HepG2 (cell line): ENCODE measurements around the gene SAMD10. TPM values are rescaled to one million over a fixed set of nuclear protein-coding genes. Genes with fewer than 3 reads are reported as not detected.

Experiments used
- ATAC-seq: fragments of 200-7000 bp; cut with Tn5 transposase; 3 replicates; pipeline ENCODE4 v1.9.1; 2020; ENCODE audit warnings: mild to moderate bottlenecking, moderate library complexity
- BruUV-seq: library from RNA; stranded (reverse); fragments of 400-500 nt; replicated peaks from 2 replicates; lab custom pipeline; 2021; lab: Mats Ljungman, UMichigan
- CTCF ChIA-PET: fragments of 300-600 bp; formaldehyde crosslinking; extraction: SDS; loops from one replicate; lab custom pipeline; 2021; ENCODE audit warnings: low total read pairs, inconsistent platforms, low intra/inter-chr PET ratio; lab: Yijun Ruan, JAX
- POLR2A ChIA-PET: fragments of 350-600 bp; sonication (Branson Sonifier 250); formaldehyde crosslinking; loops from one replicate; lab custom pipeline; 2020; ENCODE audit warnings: antibody characterized with exemption, inconsistent platforms; lab: Yijun Ruan, JAX
- DNase-seq: peaks from one replicate; pipeline ENCODE4 v3.0.0-alpha.2; 2015; ENCODE audit warnings: low spot score
- FAIRE-seq: peaks from 3 replicates; lab custom pipeline; 2011; peaks lifted over from hg19 to GRCh38; lab: Jason Lieb, UNC
- H2AFZ ChIP-seq: one replicate; pipeline ENCODE4 v1.6.1; 2011; ENCODE audit warnings: low read length, inconsistent platforms
- H3K27ac ChIP-seq: fragments of 300-600 bp; 3 replicates; pipeline ENCODE4 v1.8.0; 2011; ENCODE audit warnings: mixed run types, mild to moderate bottlenecking, mixed read lengths, low read length, inconsistent platforms; ENCODE audit not compliant: insufficient read depth; ENCODE audit errors: extremely low read length
- H3K27me3 ChIP-seq, 2 experiments: fragments of 200-600 bp in 1 of 2; 2 replicates in 1 of 2; 3 replicates in 1 of 2; pipeline versions ENCODE4 v1.6.0 to v1.8.0; 2011; ENCODE audit warnings: low read length in 2 of 2, mild to moderate bottlenecking in 2 of 2, moderate library complexity in 2 of 2, inconsistent platforms in 1 of 2; ENCODE audit not compliant: insufficient read depth in 2 of 2, control insufficient read depth in 1 of 2
- H3K36me3 ChIP-seq, 2 experiments: fragments of 200-600 bp in 1 of 2; replicated peaks in 1 of 2; 2 replicates in 1 of 2; 3 replicates in 1 of 2; pipeline versions ENCODE4 v1.5.1 to v1.8.0; 2011; ENCODE audit warnings: low read length in 2 of 2, inconsistent platforms in 1 of 2; ENCODE audit not compliant: insufficient read depth in 2 of 2, control insufficient read depth in 1 of 2
- H3K4me1 ChIP-seq: 2 replicates; pipeline ENCODE4 v1.5.1; 2012; ENCODE audit warnings: low read length, inconsistent platforms; ENCODE audit not compliant: insufficient read depth
- H3K4me2 ChIP-seq: 2 replicates; pipeline ENCODE4 v1.6.0; 2011; ENCODE audit warnings: low read depth, low read length, inconsistent platforms
- H3K4me3 ChIP-seq, 3 experiments: fragments of 200-600 bp in 1 of 3; sonication (generic), shearing (Covaris generic) in 1 of 3; replicated peaks in 1 of 3; 2 replicates each; pipeline ENCODE4 v1.5.1; 2011 to 2016; ENCODE audit warnings: low read length in 3 of 3, inconsistent platforms in 2 of 3, low read depth in 2 of 3, mild to moderate bottlenecking in 2 of 3, control low read depth in 1 of 3, mixed read lengths in 1 of 3; ENCODE audit not compliant: insufficient read depth in 1 of 3
- H3K79me2 ChIP-seq: one replicate; pipeline ENCODE4 v1.6.1; 2011; ENCODE audit warnings: low read length, inconsistent platforms; ENCODE audit not compliant: insufficient read depth
- H3K9ac ChIP-seq: 2 replicates; pipeline ENCODE4 v1.6.0; 2011; ENCODE audit warnings: mild to moderate bottlenecking, low read depth, low read length, inconsistent platforms; ENCODE audit not compliant: insufficient read depth
- H3K9me3 ChIP-seq: 2 replicates; pipeline ENCODE4 v1.5.1; 2012; ENCODE audit warnings: mild to moderate bottlenecking, low read length
- H4K20me1 ChIP-seq: 2 replicates; pipeline ENCODE4 v1.6.0; 2011; ENCODE audit warnings: inconsistent platforms, mild to moderate bottlenecking, low read length, moderate library complexity; ENCODE audit not compliant: insufficient read depth
- AGO2 ChIP-seq: fragments of 200-400 bp; formaldehyde crosslinking; optimal IDR thresholded peaks from 2 replicates; pipeline ENCODE3; 2017; ENCODE audit warnings: mild to moderate bottlenecking, low read depth, low read length, moderate library complexity
- ETV5 ChIP-seq: IDR thresholded peaks from 2 replicates; pipeline ENCODE4 v1.6.1; 2018; ENCODE audit warnings: missing biosample characterization, missing genetic modification reagents, inconsistent platforms, borderline replicate concordance
- JDP2 ChIP-seq: sonication (generic); formaldehyde crosslinking; IDR thresholded peaks from 2 replicates; pipeline ENCODE4 v1.8.1; 2022; ENCODE audit warnings: missing genetic modification reagents, borderline replicate concordance
- KLF13 ChIP-seq: sonication (generic); formaldehyde crosslinking; IDR thresholded peaks from 2 replicates; pipeline ENCODE4 v1.4.0; 2020; ENCODE audit warnings: mild to moderate bottlenecking, missing genetic modification reagents
- MYC ChIP-seq: sonication (generic); formaldehyde crosslinking; IDR thresholded peaks from 2 replicates; pipeline ENCODE4 v1.9.0; 2021; ENCODE audit warnings: missing genetic modification reagents, borderline replicate concordance
- POLR2A ChIP-seq, 2 experiments: IDR thresholded peaks; 2 replicates each; pipeline ENCODE4 v1.6.1; 2011; ENCODE audit warnings: low read depth in 2 of 2, low read length in 2 of 2, mild to moderate bottlenecking in 1 of 2, moderate library complexity in 1 of 2; ENCODE audit not compliant: insufficient read depth in 1 of 2
- POLR2G ChIP-seq: fragments of 200-400 bp; formaldehyde crosslinking; IDR thresholded peaks from 2 replicates; pipeline ENCODE4 v1.6.1; 2018; ENCODE audit warnings: mild to moderate bottlenecking, low read depth, low read length, moderate library complexity
- RBM22 ChIP-seq: fragments of 200-400 bp; formaldehyde crosslinking; optimal IDR thresholded peaks from 2 replicates; pipeline ENCODE3; 2017; ENCODE audit warnings: mild to moderate bottlenecking, low read length, moderate library complexity
- RFXANK ChIP-seq: IDR thresholded peaks from 2 replicates; pipeline ENCODE4 v1.6.1; 2016
- SP140L ChIP-seq: sonication (generic); formaldehyde crosslinking; IDR thresholded peaks from 2 replicates; pipeline ENCODE4 v1.4.0; 2020; ENCODE audit warnings: missing genetic modification reagents, borderline replicate concordance
- TCF12 ChIP-seq, 2 experiments: fragments of 450-650 bp in 1 of 2; sonication (generic) in 1 of 2; formaldehyde crosslinking in 1 of 2; IDR thresholded peaks; 2 replicates each; pipeline versions ENCODE4 v1.6.1 to v1.8.0; 2017 to 2022; ENCODE audit warnings: antibody characterized with exemption in 1 of 2, mild to moderate bottlenecking in 1 of 2, missing genetic modification reagents in 1 of 2, moderate library complexity in 1 of 2
- ZMAT3 ChIP-seq: sonication (generic); formaldehyde crosslinking; conservative IDR thresholded peaks from 2 replicates; pipeline ENCODE4 v1.7.0; 2021; ENCODE audit warnings: missing genetic modification reagents
- WGBS: methylation state at CpG from one replicate; pipeline ENCODE4 v1.1.6; 2017; ENCODE audit warnings: low lambda C conversion rate; 5-methylcytosine and 5-hydroxymethylcytosine counted together
- in situ Hi-C: cut with HindIII; loops from 2 replicates; pipeline ENCODE4 v1.10.0; 2017; ENCODE audit warnings: low pct_unique_long_range_greater_than_20kb; ENCODE audit not compliant: extremely low pct_ligation_motif_present
- intact Hi-C: fragments of 100-400 bp; cut with micrococcal nuclease; formaldehyde crosslinking; loops from one replicate; pipeline ENCODE4 v1.10.0; 2022; ENCODE audit not compliant: unreplicated experiment
- polyA plus RNA-seq, 8 experiments: library from polyadenylated mRNA; depleted of rRNA in 3 of 8; stranded (reverse) in 7 of 8; unstranded in 1 of 8; fragments of >200 nt; fragmentation: Illumina TruSeq in 4 of 8; extraction: Trizol in 4 of 8; gene quantifications; 2 replicates each; pipeline versions ENCODE4 v1.2.1 to v1.2.3, GENCODE V29; 2011 to 2016; ENCODE audit warnings: low read depth in 4 of 8, missing spikeins in 1 of 8, mixed read lengths in 1 of 8; ENCODE audit not compliant: insufficient read depth in 1 of 8
- total RNA-seq, 5 experiments: library from RNA; depleted of rRNA; stranded (reverse); fragments of >200 nt; fragmentation: Illumina TruSeq; extraction: Trizol; gene quantifications; 2 replicates each; pipeline ENCODE4 v1.2.3, GENCODE V29; 2016; ENCODE audit warnings: low read depth in 1 of 5
- TF ChIP-seq, protein P1 (sequence below), 2 experiments: sonication (generic) in 1 of 2; formaldehyde crosslinking in 1 of 2; IDR thresholded peaks; 2 replicates each; pipeline versions ENCODE4 v1.4.0 to v1.6.1; 2016 to 2020; ENCODE audit warnings: borderline replicate concordance in 1 of 2, low read depth in 1 of 2, mild to moderate bottlenecking in 1 of 2, missing genetic modification reagents in 1 of 2
- TF ChIP-seq, protein P2 (sequence below): sonication (generic); formaldehyde crosslinking; IDR thresholded peaks from 2 replicates; pipeline ENCODE4 v1.9.0; 2022; ENCODE audit warnings: missing genetic modification reagents, mild to moderate bottlenecking, borderline replicate concordance
- TF ChIP-seq, protein P3 (sequence below): sonication (generic); formaldehyde crosslinking; IDR thresholded peaks from 2 replicates; pipeline ENCODE4 v1.4.0; 2020; ENCODE audit warnings: mild to moderate bottlenecking, missing genetic modification reagents
- TF ChIP-seq, protein P4 (sequence below): sonication (generic); formaldehyde crosslinking; IDR thresholded peaks from 2 replicates; pipeline ENCODE4 v1.8.0; 2022; ENCODE audit warnings: mild to moderate bottlenecking, missing genetic modification reagents, moderate library complexity

The SAMD10 gene
- total and polyA plus RNA-seq, 2 of the 13 experiments (the other 11 are each of a cell fraction or from before 2014, with no cell fraction given): 6.1 to 11.0 TPM

DNA sequence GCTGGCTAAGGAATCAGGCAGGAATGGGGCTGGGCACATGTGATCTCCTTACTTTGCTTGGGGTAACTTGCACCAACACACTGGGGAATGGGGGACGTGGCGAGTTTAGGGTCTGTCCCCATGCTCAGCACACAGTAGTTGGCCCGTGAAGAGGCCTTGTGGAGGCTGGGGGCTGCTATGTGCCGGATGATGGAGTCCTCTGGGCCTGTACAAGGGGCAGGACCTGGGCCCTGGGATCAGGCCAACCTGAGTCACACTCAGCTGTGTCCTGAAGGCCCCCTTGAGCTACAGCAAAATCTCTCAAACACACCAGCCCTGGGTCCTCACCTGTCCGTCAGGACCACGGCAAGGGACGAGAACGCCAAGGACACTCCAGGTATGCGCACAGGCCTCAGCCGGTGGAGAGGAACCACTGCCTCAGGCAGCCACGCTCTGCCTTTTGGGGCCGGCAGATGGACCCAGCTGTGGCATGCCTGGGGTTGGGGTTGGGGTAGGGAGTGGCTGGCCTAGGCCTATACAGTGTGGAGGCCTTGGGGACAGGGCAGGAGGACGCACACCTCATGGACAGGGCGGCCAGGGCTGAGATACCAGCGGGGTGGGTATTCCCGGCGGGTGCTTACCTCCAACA, 34.3 kb downstream of the SAMD10 start:
- H3K36me3 ChIP-seq: peaks cover 50 to 69% of the 10 kb centered on the region in 2 experiments
- intact Hi-C loops: no loop called here
- TF ChIP-seq, protein P1, sequence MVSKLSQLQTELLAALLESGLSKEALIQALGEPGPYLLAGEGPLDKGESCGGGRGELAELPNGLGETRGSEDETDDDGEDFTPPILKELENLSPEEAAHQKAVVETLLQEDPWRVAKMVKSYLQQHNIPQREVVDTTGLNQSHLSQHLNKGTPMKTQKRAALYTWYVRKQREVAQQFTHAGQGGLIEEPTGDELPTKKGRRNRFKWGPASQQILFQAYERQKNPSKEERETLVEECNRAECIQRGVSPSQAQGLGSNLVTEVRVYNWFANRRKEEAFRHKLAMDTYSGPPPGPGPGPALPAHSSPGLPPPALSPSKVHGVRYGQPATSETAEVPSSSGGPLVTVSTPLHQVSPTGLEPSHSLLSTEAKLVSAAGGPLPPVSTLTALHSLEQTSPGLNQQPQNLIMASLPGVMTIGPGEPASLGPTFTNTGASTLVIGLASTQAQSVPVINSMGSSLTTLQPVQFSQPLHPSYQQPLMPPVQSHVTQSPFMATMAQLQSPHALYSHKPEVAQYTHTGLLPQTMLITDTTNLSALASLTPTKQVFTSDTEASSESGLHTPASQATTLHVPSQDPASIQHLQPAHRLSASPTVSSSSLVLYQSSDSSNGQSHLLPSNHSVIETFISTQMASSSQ (IDR thresholded peaks at IDR 0.05; ENCODE audit: low read depth): no peak
- TF ChIP-seq, protein P1 (CRISPR knock-in tag; IDR thresholded peaks at IDR 0.05; ENCODE audit: borderline replicate concordance): no peak
- TF ChIP-seq, protein P2, sequence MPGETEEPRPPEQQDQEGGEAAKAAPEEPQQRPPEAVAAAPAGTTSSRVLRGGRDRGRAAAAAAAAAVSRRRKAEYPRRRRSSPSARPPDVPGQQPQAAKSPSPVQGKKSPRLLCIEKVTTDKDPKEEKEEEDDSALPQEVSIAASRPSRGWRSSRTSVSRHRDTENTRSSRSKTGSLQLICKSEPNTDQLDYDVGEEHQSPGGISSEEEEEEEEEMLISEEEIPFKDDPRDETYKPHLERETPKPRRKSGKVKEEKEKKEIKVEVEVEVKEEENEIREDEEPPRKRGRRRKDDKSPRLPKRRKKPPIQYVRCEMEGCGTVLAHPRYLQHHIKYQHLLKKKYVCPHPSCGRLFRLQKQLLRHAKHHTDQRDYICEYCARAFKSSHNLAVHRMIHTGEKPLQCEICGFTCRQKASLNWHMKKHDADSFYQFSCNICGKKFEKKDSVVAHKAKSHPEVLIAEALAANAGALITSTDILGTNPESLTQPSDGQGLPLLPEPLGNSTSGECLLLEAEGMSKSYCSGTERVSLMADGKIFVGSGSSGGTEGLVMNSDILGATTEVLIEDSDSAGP (CRISPR knock-in tag): peak; percentile 59; the same call in 1 of the 2 replicates
- TF ChIP-seq TCF12 (IDR thresholded peaks at IDR 0.05): no peak
- no peak for TF ChIP-seq TCF12 (CRISPR knock-in tag; IDR thresholded peaks at IDR 0.05)
- no peak for TF ChIP-seq RFXANK
- TF ChIP-seq MYC (CRISPR knock-in tag): peak; percentile 30; the same call in 1 of the 2 replicates
- 0 out of 2 replicates have a peak, but pooled peaks have one; percentile 44 for TF ChIP-seq KLF13 (CRISPR knock-in tag)
- TF ChIP-seq ETV5 (CRISPR knock-in tag): no peak
- no peak for TF ChIP-seq ZMAT3
- peak in 1 of 2 experiments; percentile 40; a peak in 1 of 4 replicates for TF ChIP-seq POLR2A (IDR thresholded peaks at IDR 0.05; ENCODE audit: insufficient read depth in 1 of 2, low read depth in 2 of 2, low read length in 2 of 2)
- TF ChIP-seq, protein P3, sequence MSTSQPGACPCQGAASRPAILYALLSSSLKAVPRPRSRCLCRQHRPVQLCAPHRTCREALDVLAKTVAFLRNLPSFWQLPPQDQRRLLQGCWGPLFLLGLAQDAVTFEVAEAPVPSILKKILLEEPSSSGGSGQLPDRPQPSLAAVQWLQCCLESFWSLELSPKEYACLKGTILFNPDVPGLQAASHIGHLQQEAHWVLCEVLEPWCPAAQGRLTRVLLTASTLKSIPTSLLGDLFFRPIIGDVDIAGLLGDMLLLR (CRISPR knock-in tag): peak; percentile 14; the same call in 1 of the 2 replicates
- TF ChIP-seq, protein P4, sequence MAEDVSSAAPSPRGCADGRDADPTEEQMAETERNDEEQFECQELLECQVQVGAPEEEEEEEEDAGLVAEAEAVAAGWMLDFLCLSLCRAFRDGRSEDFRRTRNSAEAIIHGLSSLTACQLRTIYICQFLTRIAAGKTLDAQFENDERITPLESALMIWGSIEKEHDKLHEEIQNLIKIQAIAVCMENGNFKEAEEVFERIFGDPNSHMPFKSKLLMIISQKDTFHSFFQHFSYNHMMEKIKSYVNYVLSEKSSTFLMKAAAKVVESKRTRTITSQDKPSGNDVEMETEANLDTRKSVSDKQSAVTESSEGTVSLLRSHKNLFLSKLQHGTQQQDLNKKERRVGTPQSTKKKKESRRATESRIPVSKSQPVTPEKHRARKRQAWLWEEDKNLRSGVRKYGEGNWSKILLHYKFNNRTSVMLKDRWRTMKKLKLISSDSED (CRISPR knock-in tag): peak; percentile 63; the same call in 1 of the 2 replicates
- TF ChIP-seq RBM22: peak; percentile 98
- TF ChIP-seq SP140L: no peak
- peak; percentile 19; the same call in 1 of the 2 replicates for TF ChIP-seq POLR2G
- TF ChIP-seq JDP2 (CRISPR knock-in tag): no peak
- TF ChIP-seq AGO2: peak; percentile 73

More for the DNA sequence above, 34.3 kb downstream of the SAMD10 start:
- in situ Hi-C loops: no loop called here
- Histone ChIP-seq H3K9me3 (no peaks in the 10 kb centered on the region), H3K4me2 (no peak overlapping the region), H3K79me2 (peaks cover 39% of the 10 kb centered on the region), H3K27me3 (no peaks in the 10 kb centered on the region), H2AFZ (no peak overlapping the region), H3K27ac (no peak overlapping the region), H3K4me1 (peaks cover 18% of the 10 kb centered on the region), H3K9ac (no peak overlapping the region), H3K4me3 (no peak overlapping the region), H4K20me1 (peaks cover 66% of the 10 kb centered on the region)
- ChIA-PET CTCF (no interaction called here), POLR2A (no interaction called here)
- WGBS: 98% methylated on average over 13 of the region's 17 CpGs
- FAIRE-seq (no peak), DNase-seq (no peak), ATAC-seq (no peak)
- BruUV-seq: no TSS peak
